Measurements from ENCODE around the gene C2CD4C.

C2CD4C gene

GRCh38 chr19:366951-367350 is 42.0 kb downstream of the C2CD4C start:
- no peak for TF ChIP-seq CTCF (IDR thresholded peaks at IDR 0.05; ENCODE audit: low read depth, low read length)
- no peak for TF ChIP-seq POLR2A (IDR thresholded peaks at IDR 0.05; ENCODE audit: extremely low read depth, insufficient read length)
- TF ChIP-seq MYC (IDR thresholded peaks at IDR 0.05; ENCODE audit: low read depth, low read length) = no peak
- TF ChIP-seq, protein P1, sequence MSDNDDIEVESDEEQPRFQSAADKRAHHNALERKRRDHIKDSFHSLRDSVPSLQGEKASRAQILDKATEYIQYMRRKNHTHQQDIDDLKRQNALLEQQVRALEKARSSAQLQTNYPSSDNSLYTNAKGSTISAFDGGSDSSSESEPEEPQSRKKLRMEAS (IDR thresholded peaks at IDR 0.05; ENCODE audit: low read depth, low read length) = no peak
- DNase-seq (ENCODE audit: low read depth) = no peak
- H3K4me3 ChIP-seq (ENCODE audit: low read depth, low read length) = no peak overlapping the region

- DNase-seq (ENCODE audit: low read depth) = no peak
- TF ChIP-seq CTCF (IDR thresholded peaks at IDR 0.05; ENCODE audit: low read depth, low read length) (no peak), MYC (IDR thresholded peaks at IDR 0.05; ENCODE audit: low read depth, low read length) (no peak)
- H3K4me3 ChIP-seq (ENCODE audit: low read depth, low read length) = no peak overlapping the region
These were observed 42.7 kb downstream of the C2CD4C start for GRCh38 chr19:366205-366783.

DNA sequence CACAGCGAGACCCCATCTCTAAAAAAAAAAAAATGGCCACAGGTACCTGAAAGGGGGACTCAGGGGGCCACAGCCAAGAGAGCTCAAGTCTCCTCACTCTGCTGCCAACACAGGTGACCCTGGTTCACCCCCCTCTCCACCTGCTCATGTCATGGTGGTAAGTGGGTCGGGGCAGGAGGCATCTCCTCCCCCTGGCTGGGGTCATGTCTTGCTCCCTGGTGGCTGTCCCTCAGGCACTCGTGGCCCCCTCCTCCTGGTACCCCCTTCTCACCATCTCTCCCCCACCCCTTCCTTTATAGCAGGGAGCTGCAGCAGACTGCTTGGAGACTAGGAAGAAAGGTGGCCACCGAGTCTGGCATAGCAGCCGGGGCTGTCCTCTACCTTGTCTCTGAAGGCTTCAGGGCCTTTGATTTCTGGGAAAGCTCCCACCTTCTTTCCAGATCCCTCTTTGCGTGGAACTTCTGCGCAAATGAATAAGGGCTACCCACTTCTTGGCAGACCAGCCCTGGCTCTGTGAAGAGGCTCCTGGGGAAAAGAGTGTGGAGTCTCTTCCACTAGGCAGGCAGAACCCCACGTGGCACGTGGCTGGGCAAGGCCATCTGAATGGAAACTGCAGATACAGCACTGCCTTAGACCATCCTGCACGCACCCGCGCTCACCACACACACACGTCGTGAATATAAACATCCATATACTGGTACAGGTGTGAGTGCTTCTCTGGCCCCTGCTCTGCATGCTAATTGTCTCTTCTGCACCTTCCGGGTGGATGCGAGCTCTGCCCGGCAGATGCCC is 44.3 kb downstream of the C2CD4C start:
- TF ChIP-seq CTCF (IDR thresholded peaks at IDR 0.05; ENCODE audit: low read depth, low read length) (no peak), MYC (IDR thresholded peaks at IDR 0.05; ENCODE audit: low read depth, low read length) (no peak)
- TF ChIP-seq, protein P1 (IDR thresholded peaks at IDR 0.05; ENCODE audit: low read depth, low read length) = no peak
- DNase-seq (ENCODE audit: low read depth) = no peak
- no peak overlapping the region for H3K4me3 ChIP-seq (ENCODE audit: low read depth, low read length)

- H3K4me3 ChIP-seq (ENCODE audit: low read depth, low read length) = no peak overlapping the region
- no peak for TF ChIP-seq CTCF (IDR thresholded peaks at IDR 0.05; ENCODE audit: low read depth, low read length)
- TF ChIP-seq MYC (IDR thresholded peaks at IDR 0.05; ENCODE audit: low read depth, low read length) = no peak
- no peak for TF ChIP-seq POLR2A (IDR thresholded peaks at IDR 0.05; ENCODE audit: extremely low read depth, insufficient read length)
- TF ChIP-seq, protein P1 (IDR thresholded peaks at IDR 0.05; ENCODE audit: low read depth, low read length) = no peak
- DNase-seq (ENCODE audit: low read depth) = no peak
These were observed 46.3 kb downstream of the C2CD4C start for GRCh38 chr19:362683-363082.

GRCh38 chr19:362154-362553 is 46.8 kb downstream of the C2CD4C start:
- TF ChIP-seq CTCF (IDR thresholded peaks at IDR 0.05; ENCODE audit: low read depth, low read length) (no peak), POLR2A (IDR thresholded peaks at IDR 0.05; ENCODE audit: extremely low read depth, insufficient read length) (no peak), MYC (IDR thresholded peaks at IDR 0.05; ENCODE audit: low read depth, low read length) (no peak)
- TF ChIP-seq, protein P1 (IDR thresholded peaks at IDR 0.05; ENCODE audit: low read depth, low read length) = no peak
- H3K4me3 ChIP-seq (ENCODE audit: low read depth, low read length) = no peak overlapping the region
- no peak for DNase-seq (ENCODE audit: low read depth)
